ENCODE results near the gene IGFN1. TPM values are rescaled to one million over a fixed set of nuclear protein-coding genes. Genes with fewer than 3 reads are reported as not detected.

IGFN1 gene
- total RNA-seq, 1 experiment from 2014 or later: not detected

DNA sequence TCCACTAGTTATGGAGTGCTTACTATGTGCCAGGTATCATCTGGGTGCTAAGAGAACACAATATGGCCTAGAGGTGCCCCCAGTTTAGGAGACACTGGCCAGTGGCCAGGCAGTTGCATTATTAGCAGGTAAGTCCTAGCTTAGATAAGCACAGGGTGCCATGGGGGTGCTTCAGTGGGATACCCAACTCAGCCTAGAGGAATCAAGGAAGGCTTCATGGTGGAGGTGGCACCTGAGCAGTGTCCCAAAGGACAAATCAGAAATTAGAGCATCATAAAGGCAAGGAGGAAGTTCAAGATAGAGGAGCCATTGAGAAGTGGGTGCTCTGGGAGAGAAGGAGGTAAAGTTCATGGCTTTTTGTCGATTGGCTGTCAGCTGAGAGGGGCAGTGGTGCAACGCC, 60.8 kb downstream of the IGFN1 start:
- Histone ChIP-seq H3K4me1 (ENCODE audit: insufficient read depth, low read length) (no peaks in the 10 kb centered on the region), H2BK20ac (ENCODE audit: low read depth, low read length, poor library complexity, severe bottlenecking) (no peak overlapping the region), H4K91ac (ENCODE audit: insufficient read length, low read depth, low read length) (no peak overlapping the region), H3T11ph (ENCODE audit: low read length) (no peak overlapping the region), H4K8ac (replicated peaks; ENCODE audit: insufficient read length, low read depth, low read length) (no peak overlapping the region), H4K5ac (ENCODE audit: insufficient read length, low read depth, low read length) (no peak overlapping the region), H3K23me2 (ENCODE audit: insufficient read length, low read depth, low read length, poor library complexity, severe bottlenecking) (no peaks in the 10 kb centered on the region), H3K18ac (ENCODE audit: insufficient read length, low read depth, low read length) (no peak overlapping the region), H3K79me1 (ENCODE audit: insufficient read depth, low read depth, low read length, poor library complexity, severe bottlenecking) (no peaks in the 10 kb centered on the region), H2BK5ac (ENCODE audit: insufficient read length, low read length) (no peak overlapping the region), H3K23ac (ENCODE audit: insufficient read length, low read depth, low read length) (no peak overlapping the region), H3K14ac (ENCODE audit: insufficient read depth, low read length) (no peak overlapping the region), H3K27ac (ENCODE audit: insufficient read length, low read depth, low read length) (no peak overlapping the region), H3K4ac (ENCODE audit: low read depth, low read length) (no peak overlapping the region), H2BK120ac (ENCODE audit: low read depth, low read length, poor library complexity, severe bottlenecking) (no peak overlapping the region), H3K9me3 (ENCODE audit: control insufficient read depth, low read depth, low read length) (no peaks in the 10 kb centered on the region), H2AK5ac (ENCODE audit: insufficient read length, low read length) (no peak overlapping the region), H3K56ac (ENCODE audit: insufficient read length, low read depth, low read length) (no peak overlapping the region), H3K4me2 (ENCODE audit: insufficient read depth, insufficient read length, low read length) (no peak overlapping the region), H4K20me1 (ENCODE audit: control insufficient read depth, insufficient read depth, insufficient read length) (peaks cover 4% of the 10 kb centered on the region), H2BK15ac (ENCODE audit: low read depth, low read length) (no peak overlapping the region), H2BK12ac (ENCODE audit: insufficient read length, low read depth, low read length) (no peak overlapping the region), H3K27me3 (ENCODE audit: insufficient read depth, low read length) (no peaks in the 10 kb centered on the region), H3K79me2 (ENCODE audit: insufficient read depth, low read length) (no peaks in the 10 kb centered on the region), H3K9ac (ENCODE audit: extremely low read depth, insufficient read length, low read length) (no peak overlapping the region), H2AFZ (ENCODE audit: low read length) (no peak overlapping the region)
- H3K27me3 Mint-ChIP-seq (ENCODE audit: low read depth): peaks cover 3% of the 10 kb centered on the region
- TF ChIP-seq, protein P1, sequence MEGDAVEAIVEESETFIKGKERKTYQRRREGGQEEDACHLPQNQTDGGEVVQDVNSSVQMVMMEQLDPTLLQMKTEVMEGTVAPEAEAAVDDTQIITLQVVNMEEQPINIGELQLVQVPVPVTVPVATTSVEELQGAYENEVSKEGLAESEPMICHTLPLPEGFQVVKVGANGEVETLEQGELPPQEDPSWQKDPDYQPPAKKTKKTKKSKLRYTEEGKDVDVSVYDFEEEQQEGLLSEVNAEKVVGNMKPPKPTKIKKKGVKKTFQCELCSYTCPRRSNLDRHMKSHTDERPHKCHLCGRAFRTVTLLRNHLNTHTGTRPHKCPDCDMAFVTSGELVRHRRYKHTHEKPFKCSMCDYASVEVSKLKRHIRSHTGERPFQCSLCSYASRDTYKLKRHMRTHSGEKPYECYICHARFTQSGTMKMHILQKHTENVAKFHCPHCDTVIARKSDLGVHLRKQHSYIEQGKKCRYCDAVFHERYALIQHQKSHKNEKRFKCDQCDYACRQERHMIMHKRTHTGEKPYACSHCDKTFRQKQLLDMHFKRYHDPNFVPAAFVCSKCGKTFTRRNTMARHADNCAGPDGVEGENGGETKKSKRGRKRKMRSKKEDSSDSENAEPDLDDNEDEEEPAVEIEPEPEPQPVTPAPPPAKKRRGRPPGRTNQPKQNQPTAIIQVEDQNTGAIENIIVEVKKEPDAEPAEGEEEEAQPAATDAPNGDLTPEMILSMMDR (conservative IDR thresholded peaks at IDR 0.05): no peak
- no peaks in the 10 kb centered on the region for H3K9me3 Mint-ChIP-seq
- WGBS (ENCODE audit: extremely low coverage, insufficient read length, low lambda C conversion rate): no CpG with 5 or more reads among the region's 2 CpGs
- H3K4me1 Mint-ChIP-seq: no peaks in the 10 kb centered on the region
- no peaks in the 10 kb centered on the region for H3K36me3 Mint-ChIP-seq (ENCODE audit: insufficient read depth in 1 of 3, low read depth in 3 of 3)
- no peak for DNase-seq
- no peak overlapping the region for H3K4me3 Mint-ChIP-seq
- H3K27ac Mint-ChIP-seq: no peak overlapping the region
